HG03575 (cell line): ENCODE results near the gene INCA1.
"Not testable (repeated sequence)": the region's sequence is repeated elsewhere in the genome, so short reads cannot be mapped to it uniquely, and the experiment has no call there.

Experiments
- ATAC-seq: cut with Tn5 transposase; IDR thresholded peaks from one replicate; pipeline ENCODE4 v1.9.1; 2021; ENCODE audit not compliant: unreplicated experiment, insufficient number of reproducible peaks, low FRiP score; ENCODE audit errors: extremely low read depth

INCA1 gene

GRCh38 chr17:4997302-4998026, at the start of gene INCA1, which contains the start of gene KIF1C:
TSS of gene INCA1 (minus strand) at chr17:4997522. CDS start at chr17:4994437, 3,085 bp downstream.
TSS of gene KIF1C (plus strand) at chr17:4997950. CDS start at chr17:5000247, 2,297 bp downstream.
- ATAC-seq = no peak

- no peak for ATAC-seq
These were observed 48.2 kb upstream of the INCA1 start for GRCh38 chr17:5045496-5045895.

- ATAC-seq = no peak
These were observed 47.3 kb upstream of the INCA1 start for GRCh38 chr17:5044630-5045029.

- no peak for ATAC-seq
These were observed 46.2 kb upstream of the INCA1 start for GRCh38 chr17:5043524-5043923.

GRCh38 chr17:5042157-5043022, 45.1 kb upstream of the INCA1 start:
- no peak for ATAC-seq

- no peak for ATAC-seq
These were observed 38.0 kb upstream of the INCA1 start, which contains the start of gene SLC52A1 for GRCh38 chr17:5035315-5035714. TSS of gene SLC52A1 (minus strand) at chr17:5035426. CDS start at chr17:5034606, 820 bp downstream.

GRCh38 chr17:5034651-5035050, 37.3 kb upstream of the INCA1 start:
- ATAC-seq = no peak

GRCh38 chr17:5034063-5034462, 36.7 kb upstream of the INCA1 start:
- no peak for ATAC-seq

GRCh38 chr17:5033352-5034015, 36.2 kb upstream of the INCA1 start:
- ATAC-seq = no peak

- no peak for ATAC-seq
These were observed 35.5 kb upstream of the INCA1 start for GRCh38 chr17:5032865-5033264.

GRCh38 chr17:5031365-5032082, 34.2 kb upstream of the INCA1 start:
- no peak for ATAC-seq

- ATAC-seq = not testable (repeated sequence)
These were observed 32.8 kb upstream of the INCA1 start for GRCh38 chr17:5030168-5030567.

GRCh38 chr17:5027916-5028315, 30.6 kb upstream of the INCA1 start:
- no peak for ATAC-seq

GRCh38 chr17:5027299-5027698, 30.0 kb upstream of the INCA1 start:
- ATAC-seq = no peak

- ATAC-seq = no peak
These were observed 27.3 kb upstream of the INCA1 start for GRCh38 chr17:5024604-5025003.

GRCh38 chr17:5023588-5024147, 26.3 kb upstream of the INCA1 start:
- no peak for ATAC-seq

GRCh38 chr17:5022171-5022711, 24.9 kb upstream of the INCA1 start:
- ATAC-seq = no peak

GRCh38 chr17:5020502-5021023, 23.2 kb upstream of the INCA1 start:
- ATAC-seq = no peak
